Renal pelvis (tissue), 12 donors: ENCODE measurements around the gene TDRD15. TPM values are rescaled to one million over a fixed set of nuclear protein-coding genes. Genes with fewer than 3 reads are reported as not detected.
"Not testable (repeated sequence)": the region's sequence is repeated elsewhere in the genome, so short reads cannot be mapped to it uniquely, and the experiment has no call there.

ENCODE experiments used
- DNase-seq: peaks from one replicate; pipeline ENCODE4 v3.0.0-alpha.2; 2013
- long read RNA-seq, 16 experiments: transcript quantifications; one replicate each; lab custom pipeline, GENCODE V29; 2026
- polyA plus RNA-seq, 3 donors: library from polyadenylated mRNA; unstranded; fragments of 120-200 nt; gene quantifications; one replicate each; pipeline ENCODE4 v1.2.1, GENCODE V29; 2013; ENCODE audit not compliant: insufficient read length in 3 of 3

The TDRD15 gene
- under 1 TPM in 2 of 3 donors, not detected in 1; 0.03 to 0.04 TPM for polyA plus RNA-seq
- long read RNA-seq, donor 1, result 0 reads
- long read RNA-seq, donor 2, result 0 reads
- long read RNA-seq, donor 3, result 0 reads
- long read RNA-seq, donor 4, result 0 reads
- long read RNA-seq, donor 5, result 0 reads
- long read RNA-seq, donor 6, result 0 reads
- long read RNA-seq, donor 7, result 0 reads
- long read RNA-seq, donor 8, result 0 reads
- long read RNA-seq, donor 9, result 0 reads
- long read RNA-seq, donor 10, result 0 reads
- long read RNA-seq, donor 11, result 0 reads
- long read RNA-seq, donor 12, result 0 reads
- long read RNA-seq, donor 13, result 0 reads
- long read RNA-seq, donor 14, result 0 reads
- long read RNA-seq, donor 15, result 0 reads
- long read RNA-seq, donor 16, result 0 reads

DNA sequence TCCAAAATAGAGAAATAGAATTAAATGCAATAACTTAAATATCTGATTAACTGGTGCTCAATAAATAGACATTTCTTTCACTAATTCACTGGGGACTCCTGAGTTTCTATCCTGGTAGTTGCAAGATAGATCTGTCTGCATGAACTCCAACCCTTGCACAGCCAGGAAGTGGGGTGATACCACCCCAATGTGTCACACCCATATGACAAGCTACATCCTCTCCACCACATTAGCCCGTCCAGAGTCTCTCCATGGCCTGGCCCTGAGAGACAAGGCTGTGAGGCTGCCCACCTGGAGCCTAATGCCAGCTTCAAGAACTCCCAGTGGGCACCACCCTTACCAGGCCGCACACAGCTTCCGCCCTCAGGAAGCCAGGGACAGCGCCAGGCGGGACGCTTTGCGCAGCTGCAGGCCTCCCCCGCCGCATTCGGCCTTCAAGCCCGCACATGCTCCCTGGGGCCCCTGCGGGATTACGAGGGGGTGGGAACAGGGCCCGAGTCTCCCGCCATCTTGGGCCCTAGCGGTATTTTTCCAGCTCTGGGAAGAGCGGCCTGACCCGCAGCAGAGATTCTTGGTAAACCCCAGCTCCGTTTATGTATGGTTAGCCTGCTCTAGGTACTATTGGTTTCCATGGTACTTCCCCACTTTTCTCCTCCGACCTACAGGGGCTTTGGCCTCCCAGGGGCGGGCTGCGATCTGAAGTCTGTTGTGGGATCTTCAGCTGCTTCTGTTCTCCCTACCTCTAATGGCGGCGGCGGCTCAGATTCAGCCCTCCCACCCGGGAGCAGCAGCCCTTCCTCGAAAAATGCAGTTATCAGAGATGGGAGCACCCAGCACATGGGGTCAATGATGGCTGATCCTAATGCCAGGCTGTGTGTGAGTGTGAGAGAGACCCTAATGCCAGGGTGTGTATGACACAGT, at the start of gene TDRD15:
TSS of gene TDRD15 (plus strand) at position 496 of the 921 bp plus-strand sequence. CDS start 13,500 bp downstream, outside the sequence.
- DNase-seq, result no peak

DNA sequence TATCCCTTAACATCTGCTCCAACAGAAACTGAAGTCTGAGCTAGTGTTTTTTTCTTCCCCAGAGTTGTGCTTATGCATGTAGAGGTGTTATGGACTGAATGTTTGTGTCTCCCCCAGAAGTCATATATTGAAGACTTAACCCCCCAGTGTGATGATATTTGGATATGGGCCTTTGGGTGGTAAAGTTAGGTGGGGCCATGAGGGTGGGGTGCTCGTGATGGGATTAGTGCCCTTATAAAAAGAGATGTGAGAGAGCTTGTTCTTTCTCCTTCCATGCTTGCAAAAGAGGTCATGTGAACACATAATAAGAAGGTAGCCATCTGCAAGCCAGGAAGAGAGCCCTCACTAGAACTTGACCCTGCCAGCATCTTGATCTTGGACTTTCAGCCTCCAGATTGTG, 45.5 kb upstream of the TDRD15 start:
- DNase-seq, result no peak

DNA sequence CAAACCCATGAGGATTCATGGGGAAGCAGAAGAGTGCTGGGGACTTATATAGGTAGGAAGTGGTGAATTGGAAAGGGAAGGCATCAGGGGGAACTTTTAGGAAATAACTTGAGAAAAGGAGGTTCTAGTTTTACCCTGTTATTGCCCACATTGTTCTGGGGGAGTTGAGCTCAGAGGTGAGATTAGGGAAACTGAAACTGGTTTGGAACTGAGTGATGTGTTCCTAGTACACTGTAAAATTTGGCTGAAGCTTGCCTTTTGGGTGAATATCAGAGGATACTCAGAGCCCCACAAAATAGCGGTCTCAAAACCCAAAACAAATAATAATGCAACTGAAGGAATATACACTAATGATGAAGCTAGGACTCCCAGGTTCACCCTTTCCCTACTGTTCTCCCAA, 40.3 kb upstream of the TDRD15 start:
- no peak for DNase-seq

DNA sequence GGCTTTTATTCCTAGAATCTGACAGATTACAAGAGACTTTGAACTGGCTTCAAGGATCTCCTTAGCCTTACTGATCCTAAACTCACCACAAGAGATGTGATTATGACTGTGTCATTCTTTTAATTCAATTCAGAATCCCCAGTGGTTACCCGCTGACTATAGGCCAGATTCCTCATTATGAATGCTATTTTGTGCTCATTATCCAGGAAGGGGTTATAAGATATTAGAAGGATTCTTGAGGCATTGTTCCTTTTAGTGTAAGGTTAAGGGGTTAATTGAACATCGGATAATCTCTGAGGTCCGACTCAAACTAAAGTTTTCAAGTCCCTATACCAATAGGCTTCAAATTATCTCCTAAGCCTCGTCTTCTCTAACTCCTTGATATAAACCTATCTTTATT, 39.4 kb upstream of the TDRD15 start:
- no peak for DNase-seq

DNA sequence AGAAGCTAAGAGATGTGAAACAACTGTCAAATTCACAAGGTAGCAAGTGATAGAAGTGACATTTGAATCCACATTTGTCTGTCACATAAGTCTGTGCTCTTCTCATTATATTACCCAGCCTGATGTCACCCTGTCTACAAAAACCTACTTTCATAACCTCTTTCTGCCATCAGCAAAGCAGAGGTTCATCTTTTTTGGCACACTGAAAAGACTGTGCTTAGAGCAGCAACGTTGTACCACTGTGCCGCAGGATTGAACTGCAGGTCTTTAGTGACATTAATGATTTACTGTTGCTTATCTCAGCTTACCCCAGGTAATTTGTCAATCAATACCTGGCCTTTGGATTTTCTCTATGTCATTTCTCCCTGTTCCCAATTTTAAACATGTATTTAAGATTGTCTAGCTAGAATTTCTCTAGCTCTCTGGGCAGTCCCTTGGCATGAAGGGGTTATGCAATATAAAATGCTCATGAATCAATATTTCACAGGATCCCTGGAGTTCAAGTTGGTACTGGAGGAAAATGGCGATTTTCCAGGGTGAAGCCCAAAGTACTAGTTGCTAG, 31.4 kb upstream of the TDRD15 start:
- no peak for DNase-seq

DNA sequence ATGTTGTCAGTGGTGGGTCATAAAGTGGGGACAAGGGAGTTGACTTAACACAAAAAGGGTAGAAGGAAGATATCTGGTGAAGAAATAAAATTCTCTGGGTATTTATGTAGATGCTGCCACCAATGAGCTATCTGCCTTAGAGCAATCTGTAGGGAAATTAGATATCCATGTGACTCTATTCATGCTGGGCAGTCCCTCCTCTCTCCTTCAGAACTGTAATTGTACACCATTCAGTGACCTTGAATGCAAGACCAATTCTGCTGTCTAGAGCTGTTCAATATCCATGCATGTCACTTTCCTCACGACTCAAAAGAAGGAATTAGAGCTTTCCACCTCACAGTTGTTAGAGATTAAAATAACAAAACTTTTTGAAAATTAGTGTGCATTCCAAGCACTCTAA, 28.6 kb upstream of the TDRD15 start:
- DNase-seq, result no peak

DNA sequence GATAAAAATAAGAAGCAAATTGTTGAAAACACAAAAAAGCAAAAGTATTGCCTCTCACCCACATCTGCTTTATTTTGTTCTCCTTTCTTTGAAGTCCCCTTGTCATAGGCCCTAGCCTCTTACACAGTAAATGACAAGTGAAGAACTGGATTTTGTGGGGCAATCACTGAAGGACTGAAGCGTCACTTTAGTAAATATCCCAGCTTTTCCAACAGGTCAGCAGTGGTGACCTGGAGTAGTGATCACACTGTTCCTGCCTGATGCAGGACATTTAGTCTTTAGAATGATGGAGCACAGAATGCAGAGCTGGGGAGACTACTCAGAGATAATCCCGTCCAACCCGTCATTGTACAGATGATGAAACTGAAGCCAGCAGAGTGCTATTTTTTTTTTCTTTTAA, 28.1 kb upstream of the TDRD15 start:
- no peak for DNase-seq

DNA sequence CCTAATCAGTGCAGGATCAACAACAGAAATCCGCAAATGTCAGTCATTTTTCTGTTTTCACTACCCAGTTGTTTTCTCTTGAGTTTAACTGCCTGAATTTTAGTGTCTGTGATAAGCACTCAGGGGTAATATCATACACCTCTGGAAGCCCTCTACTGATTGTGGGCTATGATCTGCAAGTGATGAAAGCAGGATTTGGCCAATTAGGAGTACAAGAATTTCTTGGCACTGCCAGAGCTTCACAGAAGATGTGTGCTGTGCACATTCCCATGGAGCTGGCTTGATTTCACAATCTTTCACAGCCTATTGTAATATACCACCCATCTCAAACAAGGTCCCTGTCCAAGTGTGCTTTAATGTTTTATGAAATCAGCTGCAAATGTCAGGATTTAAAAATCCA, 27.3 kb upstream of the TDRD15 start:
- DNase-seq, result no peak

DNA sequence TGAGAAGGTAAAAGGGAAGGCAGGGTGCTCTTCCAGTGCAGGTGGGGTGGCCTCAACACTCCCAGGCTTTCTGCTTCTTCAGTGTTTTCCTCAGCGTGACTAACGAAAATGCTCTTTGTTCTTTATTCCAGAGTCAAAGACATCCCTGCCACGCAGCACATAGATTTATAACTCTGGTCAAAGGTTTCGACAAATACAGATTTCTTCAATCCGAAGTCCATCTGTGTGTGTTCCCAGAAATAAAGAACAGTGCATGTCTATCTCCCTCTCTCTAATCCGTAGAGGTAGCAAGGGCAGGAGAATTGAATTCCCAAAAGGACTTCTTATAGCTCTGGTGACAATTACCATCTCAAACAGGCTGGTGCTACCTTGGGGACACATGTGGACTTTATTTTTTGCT, 26.4 kb upstream of the TDRD15 start:
- no peak for DNase-seq

DNA sequence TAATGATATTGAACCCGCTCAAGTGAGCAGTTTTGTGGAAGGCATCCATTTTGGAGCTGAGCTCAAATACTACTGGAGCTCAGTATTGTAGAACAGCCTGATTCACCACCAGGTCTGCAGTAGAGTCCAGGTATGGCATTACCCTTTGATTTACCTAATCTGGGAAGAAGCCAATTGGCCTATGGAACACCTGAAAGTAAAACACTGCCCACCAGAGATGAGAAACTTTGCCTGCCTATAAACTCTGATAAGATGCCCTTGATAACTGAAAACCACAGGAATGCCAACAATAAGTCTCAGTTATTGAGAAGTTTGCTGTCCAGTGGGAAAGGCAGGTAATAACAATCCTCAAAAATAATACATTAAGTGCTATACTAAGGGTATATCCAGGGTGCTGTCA, 25.5 kb upstream of the TDRD15 start:
- DNase-seq, result no peak

DNA sequence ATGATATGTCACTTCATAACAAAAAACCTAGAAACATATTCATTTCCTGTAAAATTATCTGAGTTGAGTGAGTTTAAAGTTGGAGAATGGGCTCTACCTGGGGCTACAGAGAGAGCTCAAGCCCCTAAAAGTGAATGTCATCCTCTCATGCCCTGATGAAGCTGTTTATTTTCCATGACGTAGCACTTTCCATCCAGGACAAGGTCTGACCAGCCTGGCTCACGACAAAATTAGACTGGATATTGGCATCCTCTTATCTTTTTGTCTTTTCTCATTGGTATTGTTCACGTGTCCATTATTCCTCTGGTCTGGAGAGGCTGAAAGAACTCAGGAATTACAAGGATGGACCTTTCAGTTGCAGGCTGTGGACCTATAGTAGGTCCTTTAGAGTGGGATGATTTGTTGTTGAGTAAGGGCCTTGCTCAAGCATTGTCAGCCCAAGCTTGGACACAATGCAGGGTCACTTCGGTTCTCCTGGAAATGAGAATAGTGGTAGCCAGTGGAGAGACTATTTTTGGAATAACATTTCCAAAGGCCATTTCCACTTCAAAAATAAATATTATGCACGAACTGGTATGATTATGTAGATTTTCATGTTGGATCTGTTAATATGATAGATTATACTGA, 24.4 kb upstream of the TDRD15 start:
- no peak for DNase-seq

DNA sequence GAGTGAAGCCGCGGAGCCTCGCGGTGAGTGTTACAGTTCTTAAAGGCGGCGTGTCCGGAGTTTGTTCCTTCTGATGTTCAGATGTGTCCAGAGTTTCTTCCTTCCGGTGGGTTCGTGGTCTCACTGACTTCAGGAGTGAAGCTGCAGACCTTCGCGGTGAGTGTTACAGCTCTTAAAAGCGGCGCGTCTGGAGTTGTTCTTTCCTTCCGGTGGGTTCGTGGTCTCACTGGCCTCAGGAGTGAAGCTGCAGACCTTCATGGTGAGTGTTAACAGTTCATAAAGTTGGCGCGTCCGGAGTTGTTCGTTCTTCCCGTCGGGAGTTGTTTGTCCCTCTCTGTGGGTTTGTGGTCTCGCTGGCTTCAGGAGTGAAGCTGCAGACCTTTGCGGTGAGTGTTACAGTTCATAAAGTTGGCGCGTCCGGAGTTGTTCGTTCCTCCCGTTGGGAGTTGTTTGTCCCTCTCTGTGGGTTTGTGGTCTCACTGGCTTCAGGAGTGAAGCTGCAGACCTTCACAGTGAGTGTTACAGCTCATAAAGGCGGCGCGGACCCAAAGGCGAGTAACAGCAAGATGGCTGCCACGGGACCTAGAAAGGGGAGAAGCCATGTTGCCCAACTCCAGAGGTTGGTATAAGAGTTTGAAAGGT, 22.1 kb upstream of the TDRD15 start:
- DNase-seq, result not testable (repeated sequence)

DNA sequence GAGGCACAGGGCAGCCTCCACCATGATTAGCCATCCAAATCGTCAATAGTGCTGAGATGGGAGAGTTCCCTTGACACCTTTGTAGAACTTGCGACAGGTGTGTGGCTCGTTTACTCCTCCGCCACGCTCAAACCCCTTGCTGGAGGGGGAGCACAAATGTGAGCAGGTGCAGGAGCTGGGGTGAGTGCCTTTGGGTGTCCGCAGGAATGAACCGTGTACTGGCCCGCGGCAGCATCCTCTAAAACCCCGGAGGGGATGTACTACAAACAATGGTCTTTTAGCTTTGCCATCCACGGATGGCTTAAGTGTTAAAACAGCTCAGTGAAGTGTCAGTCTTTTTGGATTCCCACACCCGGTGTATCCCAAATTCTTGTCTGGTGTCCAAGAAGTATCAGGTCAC, 21.4 kb upstream of the TDRD15 start:
- no peak for DNase-seq

DNA sequence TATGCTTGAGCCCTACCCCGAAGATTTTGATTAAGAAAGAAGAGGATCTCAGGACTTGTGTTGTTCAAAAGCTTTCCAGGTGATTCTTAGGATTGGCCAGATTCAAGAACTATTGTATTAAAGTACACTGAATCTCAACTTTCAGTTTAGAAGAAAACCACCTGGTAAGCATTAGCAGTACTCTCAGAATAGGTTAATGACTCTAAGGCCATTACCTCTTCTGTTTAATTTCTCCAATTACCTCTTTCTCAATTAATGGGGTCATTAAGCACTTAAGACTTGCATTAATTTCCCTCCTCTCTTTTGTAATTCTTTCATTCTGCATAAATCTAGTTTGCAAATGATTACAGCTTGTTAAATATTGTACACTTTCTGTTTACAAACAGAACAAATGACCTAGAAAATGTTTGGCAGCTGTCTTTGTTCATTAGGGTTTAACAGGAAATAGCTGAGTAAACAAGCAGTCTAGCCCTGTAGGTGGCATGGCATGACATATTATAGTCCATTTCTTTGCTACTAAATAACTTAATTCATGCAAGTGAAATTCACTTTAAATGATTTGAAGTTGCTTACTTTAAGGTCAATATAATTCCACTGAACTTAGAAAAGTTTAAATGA, 20.4 kb upstream of the TDRD15 start:
- peak; percentile 11 for DNase-seq

DNA sequence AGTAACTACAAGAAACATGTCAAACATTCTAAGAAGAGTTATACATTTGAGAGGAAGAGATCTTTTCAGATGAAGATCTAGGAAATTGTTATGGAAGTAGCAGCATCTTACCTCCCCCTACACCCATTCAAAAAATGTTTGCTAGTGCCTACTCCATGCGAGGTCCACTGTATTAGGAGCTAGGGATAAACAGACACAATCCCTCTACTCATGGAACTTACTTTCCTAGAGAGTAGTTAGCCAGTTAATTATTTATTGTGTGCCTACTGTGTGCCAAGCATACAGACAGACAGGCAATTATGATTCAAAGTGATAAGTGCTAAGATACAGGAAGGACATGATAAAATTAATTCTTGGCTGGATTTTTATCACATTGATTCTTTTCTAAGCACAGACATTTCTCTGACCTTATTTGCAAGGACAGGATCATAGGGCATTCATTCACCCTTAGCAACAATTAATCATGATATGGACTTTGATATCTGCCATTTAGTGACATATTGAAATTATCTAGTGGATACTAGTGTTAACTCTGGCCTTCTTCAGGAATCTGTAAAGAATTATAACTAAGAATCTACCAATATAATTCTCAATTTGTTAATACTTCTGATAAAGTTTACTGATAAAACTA, 19.6 kb upstream of the TDRD15 start:
- DNase-seq, result no peak

DNA sequence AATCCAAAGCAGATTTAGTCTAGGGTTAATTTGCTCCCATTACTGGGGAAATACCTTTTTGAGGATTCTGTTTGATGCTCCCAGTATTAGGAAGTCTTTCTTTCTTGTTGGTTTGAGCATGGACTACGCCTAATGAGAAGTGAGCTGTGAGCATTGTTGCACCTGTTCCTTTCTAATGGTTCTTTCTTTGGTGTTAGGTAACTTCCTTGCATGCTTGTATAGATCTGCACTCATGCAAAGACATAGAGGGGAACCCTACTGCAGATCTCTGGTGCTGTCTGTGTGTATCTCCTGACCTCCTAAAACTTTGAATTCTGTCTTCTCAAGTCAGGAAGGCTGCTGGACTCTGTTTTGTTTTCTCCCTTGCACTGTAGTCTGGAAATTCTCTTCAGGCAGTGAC, 12.8 kb upstream of the TDRD15 start:
- no peak for DNase-seq

DNA sequence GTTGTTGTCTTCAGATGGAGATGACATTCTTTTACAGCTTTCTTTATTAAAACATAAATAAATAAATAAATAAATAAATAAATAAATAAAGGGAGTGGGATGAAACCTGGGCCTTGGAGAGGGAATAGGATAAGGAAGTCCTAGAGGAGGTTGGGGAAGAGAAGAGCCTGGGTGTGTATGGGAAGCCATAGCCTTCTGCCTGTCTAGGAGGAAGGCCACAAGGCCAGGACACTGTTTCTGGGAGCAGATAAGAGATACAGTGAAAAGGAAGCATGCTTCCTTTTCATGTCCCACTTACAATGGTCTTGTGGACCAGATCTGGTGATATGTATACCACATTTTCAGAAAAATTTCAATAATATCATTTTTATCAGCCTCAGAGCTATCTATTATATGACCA, 6.1 kb upstream of the TDRD15 start:
- DNase-seq, result no peak

DNA sequence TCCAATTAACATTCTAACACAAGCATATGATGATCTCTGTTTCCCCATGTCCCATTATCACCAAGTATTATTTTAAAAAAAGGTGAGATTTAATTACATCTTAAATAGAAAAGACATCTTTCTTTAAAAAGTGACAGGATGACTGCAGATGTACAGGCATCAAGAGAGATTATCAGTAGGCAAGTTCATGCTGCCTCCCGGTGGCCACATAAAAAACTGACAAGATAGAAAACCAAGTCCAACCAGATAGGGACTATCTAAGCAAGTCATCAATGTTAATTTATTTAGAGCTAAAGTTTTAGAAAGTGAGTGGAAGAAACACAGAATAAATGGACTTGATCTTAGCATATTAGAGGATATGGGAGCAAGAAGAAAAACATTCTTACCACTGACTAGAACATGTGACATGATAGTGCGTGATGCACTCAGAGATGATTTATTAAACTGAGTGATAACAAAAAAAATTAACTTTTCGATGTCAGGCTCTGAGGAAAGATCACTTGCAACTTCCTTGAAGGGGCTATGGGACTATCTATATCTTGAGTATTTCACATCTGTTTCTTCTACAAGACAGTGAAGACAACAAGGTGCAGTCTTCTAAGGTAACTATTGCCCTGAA, 5.4 kb upstream of the TDRD15 start:
- DNase-seq, result peak; percentile 34

DNA sequence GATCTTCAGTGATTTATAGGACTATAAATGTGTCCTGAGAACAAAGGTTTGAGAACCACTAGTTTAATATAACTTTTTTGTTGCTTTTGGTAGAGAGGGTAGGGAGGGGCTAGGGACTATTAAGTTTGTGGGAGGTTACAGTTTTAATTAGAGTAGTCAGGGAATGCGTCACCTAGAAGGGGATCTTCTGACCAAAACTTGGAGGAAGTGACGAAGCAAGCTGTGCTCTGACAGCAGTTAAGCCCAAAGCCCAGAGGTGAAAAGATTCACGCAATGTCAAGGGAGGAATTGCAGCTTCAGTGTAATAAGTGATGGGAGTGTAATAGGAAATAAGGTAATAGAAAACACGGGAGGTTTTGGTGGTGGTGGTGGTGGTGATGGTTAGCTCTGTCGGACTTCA, 8.1 kb downstream of the TDRD15 start:
- DNase-seq, result no peak

DNA sequence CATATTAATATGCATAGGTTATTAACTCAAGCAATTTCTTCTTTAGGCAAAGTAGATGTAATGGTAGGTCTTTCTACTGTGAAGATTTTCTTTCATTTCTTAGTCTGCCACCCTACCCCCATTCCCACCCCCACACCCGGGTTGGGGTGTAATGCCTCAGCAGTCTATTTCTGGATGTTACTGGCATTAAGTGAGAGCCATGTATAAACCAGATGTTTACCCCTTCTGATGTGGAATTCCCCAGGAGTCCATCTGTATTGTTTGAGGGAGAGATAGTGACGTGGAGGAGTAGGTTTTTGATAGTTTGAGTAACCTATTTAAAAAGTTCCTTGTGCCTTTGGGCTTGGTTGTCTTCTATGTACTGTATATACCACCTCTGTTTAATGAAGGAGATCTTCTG, 11.8 kb downstream of the TDRD15 start:
- no peak for DNase-seq
